ENCODE results near the gene KRT37. TPM values are rescaled to one million over a fixed set of nuclear protein-coding genes. Genes with fewer than 3 reads are reported as not detected.

The KRT37 gene
- not detected in 2 replicates for total RNA-seq

GRCh38 chr17:41424111-41424635, at the start of gene KRT37:
KRT37 (minus strand) TSS chr17:41424585; CDS start chr17:41424523, 62 bp downstream.
- no peak for DNase-seq (ENCODE audit: extremely low read depth, low read depth, low spot score)

- DNase-seq (ENCODE audit: extremely low read depth, low read depth, low spot score) = no peak
These were observed 44.0 kb upstream of the KRT37 start for GRCh38 chr17:41468346-41468745.

GRCh38 chr17:41467561-41467960, 43.2 kb upstream of the KRT37 start:
- DNase-seq (ENCODE audit: extremely low read depth, low read depth, low spot score) = no peak

- DNase-seq (ENCODE audit: extremely low read depth, low read depth, low spot score) = no peak
These were observed 42.6 kb upstream of the KRT37 start, which contains the start of gene KRT32 for GRCh38 chr17:41466988-41467387. KRT32 (minus strand) TSS chr17:41467386; CDS start chr17:41467325, 61 bp downstream.

GRCh38 chr17:41464682-41465081, 40.3 kb upstream of the KRT37 start:
- DNase-seq (ENCODE audit: extremely low read depth, low read depth, low spot score) = no peak

GRCh38 chr17:41464173-41464572, 39.8 kb upstream of the KRT37 start:
- no peak for DNase-seq (ENCODE audit: extremely low read depth, low read depth, low spot score)

GRCh38 chr17:41463746-41464145, 39.4 kb upstream of the KRT37 start:
- DNase-seq (ENCODE audit: extremely low read depth, low read depth, low spot score) = no peak

GRCh38 chr17:41462705-41463104, 38.3 kb upstream of the KRT37 start:
- no peak for DNase-seq (ENCODE audit: extremely low read depth, low read depth, low spot score)

- no peak for DNase-seq (ENCODE audit: extremely low read depth, low read depth, low spot score)
These were observed 33.3 kb upstream of the KRT37 start for GRCh38 chr17:41457676-41458075.

GRCh38 chr17:41456204-41456603, 31.8 kb upstream of the KRT37 start:
- no peak for DNase-seq (ENCODE audit: extremely low read depth, low read depth, low spot score)

GRCh38 chr17:41455236-41455635, 30.9 kb upstream of the KRT37 start:
- DNase-seq (ENCODE audit: extremely low read depth, low read depth, low spot score) = no peak

GRCh38 chr17:41453066-41453465, 28.7 kb upstream of the KRT37 start:
- no peak for DNase-seq (ENCODE audit: extremely low read depth, low read depth, low spot score)

GRCh38 chr17:41452281-41452680, 27.9 kb upstream of the KRT37 start:
- DNase-seq (ENCODE audit: extremely low read depth, low read depth, low spot score) = no peak

GRCh38 chr17:41451154-41451728, 26.9 kb upstream of the KRT37 start:
- DNase-seq (ENCODE audit: extremely low read depth, low read depth, low spot score) = no peak

GRCh38 chr17:41449008-41449407, 24.6 kb upstream of the KRT37 start:
- DNase-seq (ENCODE audit: extremely low read depth, low read depth, low spot score) = no peak

- no peak for DNase-seq (ENCODE audit: extremely low read depth, low read depth, low spot score)
These were observed 24.1 kb upstream of the KRT37 start for GRCh38 chr17:41448506-41448905.

- no peak for DNase-seq (ENCODE audit: extremely low read depth, low read depth, low spot score)
These were observed 22.4 kb upstream of the KRT37 start for GRCh38 chr17:41446806-41447205.

- DNase-seq (ENCODE audit: extremely low read depth, low read depth, low spot score) = no peak
These were observed 20.3 kb upstream of the KRT37 start for GRCh38 chr17:41444640-41445039.

GRCh38 chr17:41444186-41444585, 19.8 kb upstream of the KRT37 start:
- no peak for DNase-seq (ENCODE audit: extremely low read depth, low read depth, low spot score)

- no peak for DNase-seq (ENCODE audit: extremely low read depth, low read depth, low spot score)
These were observed 18.4 kb upstream of the KRT37 start for GRCh38 chr17:41442739-41443138.

GRCh38 chr17:41440531-41441033, 16.2 kb upstream of the KRT37 start, which contains the start of gene KRT38:
KRT38 (minus strand) TSS chr17:41440983; CDS start chr17:41440921, 62 bp downstream.
- no peak for DNase-seq (ENCODE audit: extremely low read depth, low read depth, low spot score)

GRCh38 chr17:41439375-41439774, 15.0 kb upstream of the KRT37 start:
- no peak for DNase-seq (ENCODE audit: extremely low read depth, low read depth, low spot score)

GRCh38 chr17:41437769-41438168, 13.4 kb upstream of the KRT37 start:
- no peak for DNase-seq (ENCODE audit: extremely low read depth, low read depth, low spot score)
